Measurements from ENCODE around the gene CTNND2.
"Not testable (repeated sequence)": the region's sequence is repeated elsewhere in the genome, so short reads cannot be mapped to it uniquely, and the experiment has no call there.

The CTNND2 gene

GRCh38 chr5:11863911-11864310 is 40.3 kb downstream of the CTNND2 start:
- DNase-seq (ENCODE audit: low read depth in 2 of 2) = no peak

GRCh38 chr5:11857391-11857790 is 46.9 kb downstream of the CTNND2 start:
- DNase-seq (ENCODE audit: low read depth in 2 of 2) = no peak

- no peak for DNase-seq (ENCODE audit: low read depth in 2 of 2)
These were observed 49.3 kb downstream of the CTNND2 start for GRCh38 chr5:11854936-11855335.

- no peak for DNase-seq (ENCODE audit: low read depth in 2 of 2)
These were observed 50.5 kb downstream of the CTNND2 start for GRCh38 chr5:11853796-11854195.

- no peak for DNase-seq (ENCODE audit: low read depth in 2 of 2)
These were observed 51.1 kb downstream of the CTNND2 start for GRCh38 chr5:11853140-11853539.

- DNase-seq (ENCODE audit: low read depth in 2 of 2) = no peak
These were observed 51.5 kb downstream of the CTNND2 start for GRCh38 chr5:11852717-11853087.

- DNase-seq (ENCODE audit: low read depth in 2 of 2) = no peak
These were observed 52.1 kb downstream of the CTNND2 start for GRCh38 chr5:11851965-11852716.

GRCh38 chr5:11851416-11851815 is 52.8 kb downstream of the CTNND2 start:
- no peak for DNase-seq (ENCODE audit: low read depth in 2 of 2)

GRCh38 chr5:11828566-11828965 is 75.7 kb downstream of the CTNND2 start:
- DNase-seq (ENCODE audit: low read depth in 2 of 2) = not testable (repeated sequence)

GRCh38 chr5:11822598-11822997 is 81.6 kb downstream of the CTNND2 start:
- no peak for DNase-seq (ENCODE audit: low read depth in 2 of 2)

- no peak for DNase-seq (ENCODE audit: low read depth in 2 of 2)
These were observed 88.3 kb downstream of the CTNND2 start for GRCh38 chr5:11815916-11816315.

- no peak for DNase-seq (ENCODE audit: low read depth in 2 of 2)
These were observed 88.8 kb downstream of the CTNND2 start for GRCh38 chr5:11815481-11815880.

GRCh38 chr5:11814373-11814772 is 89.9 kb downstream of the CTNND2 start:
- no peak for DNase-seq (ENCODE audit: low read depth in 2 of 2)

GRCh38 chr5:11809407-11809806 is 94.8 kb downstream of the CTNND2 start:
- no peak for DNase-seq (ENCODE audit: low read depth in 2 of 2)

- DNase-seq (ENCODE audit: low read depth in 2 of 2) = no peak
These were observed 100.8 kb downstream of the CTNND2 start for GRCh38 chr5:11803436-11803835.

- DNase-seq (ENCODE audit: low read depth in 2 of 2) = no peak
These were observed 103.2 kb downstream of the CTNND2 start for GRCh38 chr5:11801061-11801460.

- DNase-seq (ENCODE audit: low read depth in 2 of 2) = no peak
These were observed 107.1 kb downstream of the CTNND2 start for GRCh38 chr5:11797132-11797531.

GRCh38 chr5:11793396-11793795 is 110.8 kb downstream of the CTNND2 start:
- DNase-seq (ENCODE audit: low read depth in 2 of 2) = no peak

- no peak for DNase-seq (ENCODE audit: low read depth in 2 of 2)
These were observed 111.6 kb downstream of the CTNND2 start for GRCh38 chr5:11792621-11793020.

- DNase-seq (ENCODE audit: low read depth in 2 of 2) = no peak
These were observed 112.5 kb downstream of the CTNND2 start for GRCh38 chr5:11791792-11792191.

- no peak for DNase-seq (ENCODE audit: low read depth in 2 of 2)
These were observed 114.0 kb downstream of the CTNND2 start for GRCh38 chr5:11790201-11790600.

- DNase-seq (ENCODE audit: low read depth in 2 of 2) = no peak
These were observed 118.4 kb downstream of the CTNND2 start for GRCh38 chr5:11785771-11786352.

- DNase-seq (ENCODE audit: low read depth in 2 of 2) = no peak
These were observed 123.5 kb downstream of the CTNND2 start for GRCh38 chr5:11780641-11781345.

Measured in fibroblast of skin of left quadriceps (primary cell).